Measurements from ENCODE around the gene PSMB10. TPM values are rescaled to one million over a fixed set of nuclear protein-coding genes. Genes with fewer than 3 reads are reported as not detected.

Gene PSMB10
- total RNA-seq, 1 experiment from 2014 or later: 24.5 TPM

DNA sequence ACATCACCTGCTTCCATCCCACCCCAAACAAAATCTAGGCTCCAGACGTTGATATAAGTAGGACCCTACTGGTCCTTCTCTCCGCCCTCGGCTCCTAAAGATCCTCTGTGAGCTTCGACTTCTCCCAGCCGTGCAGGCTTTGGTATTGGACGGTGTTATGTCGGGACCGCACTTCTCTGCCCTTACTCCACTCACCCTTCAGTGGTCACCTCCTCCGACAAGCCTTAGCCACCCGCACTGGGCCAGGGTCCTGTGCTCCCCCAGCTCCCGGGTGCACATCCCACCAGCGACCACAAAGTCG is 1.6 kb downstream of the PSMB10 start:
- Histone ChIP-seq H3K4ac (ENCODE audit: low read depth, low read length) (no peak overlapping the region), H3K79me1 (ENCODE audit: insufficient read depth, low read depth, low read length, poor library complexity, severe bottlenecking) (no peaks in the 10 kb centered on the region), H3K23ac (ENCODE audit: insufficient read length, low read depth, low read length) (no peak overlapping the region), H3K56ac (ENCODE audit: insufficient read length, low read depth, low read length) (no peak overlapping the region), H4K20me1 (ENCODE audit: control insufficient read depth, insufficient read depth, insufficient read length) (no peaks in the 10 kb centered on the region), H3K23me2 (ENCODE audit: insufficient read length, low read depth, low read length, poor library complexity, severe bottlenecking) (peaks cover 18% of the 10 kb centered on the region), H2BK20ac (ENCODE audit: low read depth, low read length, poor library complexity, severe bottlenecking) (no peak overlapping the region), H4K5ac (ENCODE audit: insufficient read length, low read depth, low read length) (no peak overlapping the region), H3K4me1 (ENCODE audit: insufficient read depth, low read length) (peaks cover 3% of the 10 kb centered on the region; the same call in 1 of the 2 replicates), H3K18ac (ENCODE audit: insufficient read length, low read depth, low read length) (no peak overlapping the region), H2BK120ac (ENCODE audit: low read depth, low read length, poor library complexity, severe bottlenecking) (no peak overlapping the region), H3K9me3 (ENCODE audit: control insufficient read depth, low read depth, low read length) (no peaks in the 10 kb centered on the region), H2BK5ac (ENCODE audit: insufficient read length, low read length) (no peak overlapping the region), H3K9ac (ENCODE audit: extremely low read depth, insufficient read length, low read length) (peak overlapping the region; percentile 25), H2AK5ac (ENCODE audit: insufficient read length, low read length) (no peak overlapping the region), H2BK15ac (ENCODE audit: low read depth, low read length) (no peak overlapping the region), H3K79me2 (ENCODE audit: insufficient read depth, low read length) (no peaks in the 10 kb centered on the region), H3K14ac (ENCODE audit: insufficient read depth, low read length) (peak overlapping the region; percentile 10; the same call in 1 of the 2 replicates), H4K8ac (replicated peaks; ENCODE audit: insufficient read length, low read depth, low read length) (no peak overlapping the region), H2AFZ (ENCODE audit: low read length) (no peak overlapping the region), H2BK12ac (ENCODE audit: insufficient read length, low read depth, low read length) (no peak overlapping the region), H3K27ac (ENCODE audit: insufficient read length, low read depth, low read length) (no peak overlapping the region), H4K91ac (ENCODE audit: insufficient read length, low read depth, low read length) (no peak overlapping the region), H3T11ph (ENCODE audit: low read length) (no peak overlapping the region), H3K4me2 (ENCODE audit: insufficient read depth, insufficient read length, low read length) (peak overlapping the region; percentile 30), H3K27me3 (ENCODE audit: insufficient read depth, low read length) (no peaks in the 10 kb centered on the region)
- H3K27me3 Mint-ChIP-seq (ENCODE audit: low read depth): peaks cover 10% of the 10 kb centered on the region
- H3K4me3 Mint-ChIP-seq: peak overlapping the region; percentile 98 to 100
- no CpG with 5 or more reads among the region's 13 CpGs for WGBS (ENCODE audit: extremely low coverage, insufficient read length, low lambda C conversion rate)
- peaks cover 0 to 2% of the 10 kb centered on the region in 2 experiments; a peak in 2 of 5 replicates for H3K9me3 Mint-ChIP-seq
- no peak for DNase-seq
- TF ChIP-seq, protein P1, sequence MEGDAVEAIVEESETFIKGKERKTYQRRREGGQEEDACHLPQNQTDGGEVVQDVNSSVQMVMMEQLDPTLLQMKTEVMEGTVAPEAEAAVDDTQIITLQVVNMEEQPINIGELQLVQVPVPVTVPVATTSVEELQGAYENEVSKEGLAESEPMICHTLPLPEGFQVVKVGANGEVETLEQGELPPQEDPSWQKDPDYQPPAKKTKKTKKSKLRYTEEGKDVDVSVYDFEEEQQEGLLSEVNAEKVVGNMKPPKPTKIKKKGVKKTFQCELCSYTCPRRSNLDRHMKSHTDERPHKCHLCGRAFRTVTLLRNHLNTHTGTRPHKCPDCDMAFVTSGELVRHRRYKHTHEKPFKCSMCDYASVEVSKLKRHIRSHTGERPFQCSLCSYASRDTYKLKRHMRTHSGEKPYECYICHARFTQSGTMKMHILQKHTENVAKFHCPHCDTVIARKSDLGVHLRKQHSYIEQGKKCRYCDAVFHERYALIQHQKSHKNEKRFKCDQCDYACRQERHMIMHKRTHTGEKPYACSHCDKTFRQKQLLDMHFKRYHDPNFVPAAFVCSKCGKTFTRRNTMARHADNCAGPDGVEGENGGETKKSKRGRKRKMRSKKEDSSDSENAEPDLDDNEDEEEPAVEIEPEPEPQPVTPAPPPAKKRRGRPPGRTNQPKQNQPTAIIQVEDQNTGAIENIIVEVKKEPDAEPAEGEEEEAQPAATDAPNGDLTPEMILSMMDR (conservative IDR thresholded peaks at IDR 0.05): no peak
- H3K4me1 Mint-ChIP-seq: peaks cover 20 to 23% of the 10 kb centered on the region in 2 experiments
- peak overlapping the region; percentile 45 to 94 (median 59); a peak in 4 of 7 replicates for H3K27ac Mint-ChIP-seq
- H3K36me3 Mint-ChIP-seq (ENCODE audit: insufficient read depth in 1 of 3, low read depth in 3 of 3): peaks cover 6 to 41% (median 10%) of the 10 kb centered on the region in 3 experiments; a peak in 5 of 7 replicates
